Limb (tissue), 2 donors: ENCODE results near the gene GTF3C5.

Source experiments
- DNase-seq, 2 donors: peaks; one replicate each; pipeline ENCODE4 v3.0.0-alpha.2; 2016; ENCODE audit errors: extremely low spot score in 2 of 2

Gene GTF3C5

DNA sequence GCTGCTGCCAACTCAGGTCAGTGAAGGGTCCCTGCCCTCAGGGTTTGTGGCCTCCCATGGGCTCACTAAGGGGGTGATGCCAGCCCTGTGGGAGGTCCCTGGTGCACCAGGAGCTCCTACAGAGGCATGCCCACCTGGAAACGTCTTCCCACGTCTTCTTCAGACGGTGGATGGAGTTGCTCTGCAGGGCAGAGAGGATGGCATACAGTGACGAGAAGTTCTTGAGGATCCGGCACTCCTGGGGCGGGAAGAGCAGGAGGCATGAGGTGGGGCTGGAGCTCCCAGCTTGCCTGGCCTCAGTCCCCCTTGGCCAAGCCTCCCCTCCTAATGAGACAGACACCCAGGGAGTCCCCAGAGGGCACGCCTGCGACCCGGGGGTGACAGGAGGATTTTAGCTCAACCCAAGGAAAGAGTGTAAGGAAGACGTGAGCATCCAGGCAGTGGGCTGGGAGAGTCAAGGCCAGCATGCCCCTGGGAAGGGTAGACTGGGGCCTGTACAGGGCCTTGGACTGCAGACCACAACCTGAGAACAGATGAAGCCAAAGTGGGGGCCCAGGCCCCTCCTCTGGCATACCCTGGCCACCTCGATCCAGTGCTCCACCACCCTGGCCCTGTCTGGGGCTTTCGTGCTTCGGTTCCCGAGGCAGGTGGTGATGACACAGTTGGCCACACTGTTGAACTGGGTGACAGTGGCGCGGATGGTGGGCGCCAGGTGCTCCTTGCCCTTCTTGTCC is 75.9 kb downstream of the GTF3C5 start:
- peak in 1 of 2 donors; percentile 24 for DNase-seq

DNA sequence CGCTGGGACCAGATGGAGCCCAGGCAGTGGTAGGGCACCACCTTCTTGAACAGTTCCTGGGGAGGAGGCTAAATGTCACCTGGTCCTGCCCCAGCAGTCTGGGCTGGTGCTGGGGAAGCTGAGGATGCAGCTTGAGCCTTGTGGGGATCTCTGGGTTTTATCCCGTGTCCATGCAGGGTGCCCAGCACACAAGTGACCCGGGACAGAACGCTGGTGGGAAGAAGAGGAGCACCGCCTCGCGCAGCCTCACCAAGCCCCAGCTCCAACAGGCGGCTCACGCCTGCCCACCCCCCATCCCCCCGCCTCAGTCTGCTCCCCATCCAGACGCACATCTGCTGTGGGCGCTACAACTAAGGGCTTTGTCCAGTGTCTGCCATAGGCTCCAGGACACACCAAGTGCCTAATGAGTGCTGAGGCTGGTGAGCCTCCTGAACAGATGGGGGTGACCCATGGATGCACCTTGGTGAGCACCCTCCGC is 76.5 kb downstream of the GTF3C5 start:
- DNase-seq: no peak
